H1 (cell line): Measurements from ENCODE around the gene ALOX12. TPM values are rescaled to one million over a fixed set of nuclear protein-coding genes. Genes with fewer than 3 reads are reported as not detected.
A peak's percentile ranks its signal among the peaks of the same experiment; 100 is the strongest.

Experiments
- CTCF ChIA-PET: fragments of 300-600 bp; sonication (Branson Sonifier 250); formaldehyde crosslinking; loops from one replicate; lab custom pipeline; 2021; ENCODE audit not compliant: partially characterized antibody; lab: Charles Lee
- POLR2A ChIA-PET: fragments of 300-600 bp; sonication (Branson Sonifier 250); formaldehyde crosslinking; loops from one replicate; lab custom pipeline; 2021; ENCODE audit warnings: inconsistent platforms; ENCODE audit not compliant: partially characterized antibody; lab: Charles Lee
- DNase-seq, 2 experiments: peaks; one replicate each; pipeline versions ENCODE4 v3.0.0 to v3.0.0-alpha.2; 2010 to 2022; ENCODE audit warnings: low spot score in 2 of 2, low read depth in 1 of 2, mixed read lengths in 1 of 2
- FAIRE-seq: peaks from 2 replicates; lab custom pipeline; 2011; peaks lifted over from hg19 to GRCh38; lab: Jason Lieb, UNC
- H2AFZ ChIP-seq: 2 replicates; pipeline ENCODE4 v1.8.1; 2012; ENCODE audit warnings: low read length, inconsistent platforms
- H2AK5ac ChIP-seq: 2 replicates; pipeline ENCODE4 v1.6.1; 2013; ENCODE audit warnings: low read depth, low read length
- H2BK120ac ChIP-seq: replicated peaks from 2 replicates; pipeline ENCODE3; 2013; ENCODE audit warnings: low read depth, low read length, inconsistent platforms
- H2BK12ac ChIP-seq: 2 replicates; pipeline ENCODE4 v1.6.1; 2013; ENCODE audit warnings: low read depth, low read length
- H2BK15ac ChIP-seq: 2 replicates; pipeline ENCODE4 v1.6.1; 2013; ENCODE audit warnings: low read length
- H2BK20ac ChIP-seq: 2 replicates; pipeline ENCODE4 v1.6.1; 2013; ENCODE audit warnings: low read length
- H2BK5ac ChIP-seq: 2 replicates; pipeline ENCODE4 v1.6.1; 2013; ENCODE audit warnings: low read depth, low read length
- H3K14ac ChIP-seq: 2 replicates; pipeline ENCODE4 v1.6.1; 2013; ENCODE audit warnings: inconsistent platforms; ENCODE audit not compliant: insufficient read length
- H3K18ac ChIP-seq: 2 replicates; pipeline ENCODE4 v1.6.1; 2013; ENCODE audit warnings: low read length; ENCODE audit errors: extremely low read depth
- H3K23ac ChIP-seq: 2 replicates; pipeline ENCODE4 v1.6.1; 2013; ENCODE audit warnings: inconsistent platforms; ENCODE audit not compliant: insufficient read length
- H3K23me2 ChIP-seq: 2 replicates; pipeline ENCODE4 v1.6.1; 2013; ENCODE audit warnings: low read depth, low read length
- H3K27ac ChIP-seq: 2 replicates; pipeline ENCODE4 v1.6.1; 2011; ENCODE audit warnings: low read depth, low read length, inconsistent platforms
- H3K27me3 ChIP-seq, 4 experiments: replicated peaks in 1 of 4; 1 replicate in 1 of 4; 2 replicates in 3 of 4; pipeline versions ENCODE4 v1.6.1 to v1.8.1; 2011 to 2013; ENCODE audit warnings: low read length in 3 of 4, mild to moderate bottlenecking in 3 of 4, inconsistent platforms in 2 of 4, mixed read lengths in 2 of 4, moderate library complexity in 1 of 4; ENCODE audit not compliant: control insufficient read depth in 3 of 4, insufficient read depth in 3 of 4; ENCODE audit errors: extremely low read depth in 1 of 4
- H3K36me3 ChIP-seq, 4 experiments: 2 replicates each; pipeline versions ENCODE4 v1.6.1 to v1.8.1; 2011 to 2013; ENCODE audit warnings: mild to moderate bottlenecking in 4 of 4, low read length in 3 of 4, moderate library complexity in 2 of 4, control low read depth in 1 of 4, inconsistent platforms in 1 of 4; ENCODE audit not compliant: insufficient read depth in 4 of 4, control insufficient read depth in 2 of 4
- H3K4ac ChIP-seq: replicated peaks from 2 replicates; pipeline ENCODE3; 2013; ENCODE audit warnings: low read length, low read depth, mixed read lengths, inconsistent platforms; ENCODE audit not compliant: insufficient read length
- H3K4me1 ChIP-seq, 4 experiments: replicated peaks in 1 of 4; 1 replicate in 1 of 4; 2 replicates in 3 of 4; pipeline versions ENCODE4 v1.6.1 to v1.8.1; 2011 to 2013; ENCODE audit warnings: low read length in 3 of 4, inconsistent platforms in 2 of 4, mixed read lengths in 1 of 4; ENCODE audit not compliant: insufficient read depth in 4 of 4, control insufficient read depth in 3 of 4
- H3K4me2 ChIP-seq, 2 experiments: 2 replicates each; pipeline versions ENCODE4 v1.6.1 to v1.8.1; 2011 to 2013; ENCODE audit warnings: low read depth in 2 of 2, low read length in 2 of 2, control low read depth in 1 of 2, inconsistent platforms in 1 of 2, mild to moderate bottlenecking in 1 of 2; ENCODE audit not compliant: insufficient read depth in 1 of 2
- H3K4me3 ChIP-seq, 4 experiments: fragments of 200-600, 300-600 bp in 1 of 4; sonication (generic), shearing (Covaris generic), sonication (Bioruptor Twin) in 1 of 4; 2 replicates each; pipeline versions ENCODE4 v1.5.1 to v1.8.1; 2011 to 2016; ENCODE audit warnings: low read length in 4 of 4, low read depth in 3 of 4, control low read depth in 2 of 4, inconsistent platforms in 2 of 4, mild to moderate bottlenecking in 2 of 4, mixed read lengths in 1 of 4, moderate library complexity in 1 of 4; ENCODE audit not compliant: insufficient read depth in 2 of 4; ENCODE audit errors: extremely low read depth in 1 of 4
- H3K56ac ChIP-seq: replicated peaks from 2 replicates; pipeline ENCODE3; 2013; ENCODE audit warnings: low read depth, mild to moderate bottlenecking, mixed read lengths, low read length, inconsistent platforms; ENCODE audit not compliant: insufficient read length
- H3K79me1 ChIP-seq: 2 replicates; pipeline ENCODE4 v1.6.1; 2013; ENCODE audit warnings: low read depth, low read length, control low read depth
- H3K79me2 ChIP-seq, 2 experiments: 2 replicates each; pipeline versions ENCODE4 v1.6.1 to v1.8.1; 2012 to 2013; ENCODE audit warnings: low read length in 2 of 2, mild to moderate bottlenecking in 2 of 2, inconsistent platforms in 1 of 2; ENCODE audit not compliant: insufficient read depth in 2 of 2, control insufficient read depth in 1 of 2
- H3K9ac ChIP-seq, 4 experiments: replicated peaks in 1 of 4; 1 replicate in 1 of 4; 2 replicates in 3 of 4; pipeline versions ENCODE4 v1.6.1 to v1.8.1; 2011 to 2013; ENCODE audit warnings: low read depth in 3 of 4, low read length in 3 of 4, control low read depth in 2 of 4, mild to moderate bottlenecking in 2 of 4, moderate library complexity in 2 of 4, inconsistent platforms in 1 of 4; ENCODE audit errors: extremely low read depth in 1 of 4
- H3K9me3 ChIP-seq, 2 experiments: 2 replicates each; pipeline versions ENCODE4 v1.6.1 to v1.8.1; 2012 to 2013; ENCODE audit warnings: mild to moderate bottlenecking in 2 of 2, moderate library complexity in 2 of 2, control low read depth in 1 of 2, inconsistent platforms in 1 of 2, low read depth in 1 of 2, low read length in 1 of 2, mixed read lengths in 1 of 2; ENCODE audit not compliant: insufficient read depth in 2 of 2
- H4K20me1 ChIP-seq, 2 experiments: replicated peaks in 1 of 2; 2 replicates each; pipeline versions ENCODE3 to v1.8.1; 2011 to 2013; ENCODE audit warnings: inconsistent platforms in 2 of 2, low read length in 2 of 2, mild to moderate bottlenecking in 1 of 2; ENCODE audit not compliant: insufficient read depth in 2 of 2, control insufficient read depth in 1 of 2
- H4K5ac ChIP-seq: 2 replicates; pipeline ENCODE4 v1.6.1; 2013; ENCODE audit warnings: low read length, low read depth, mixed read lengths, inconsistent platforms; ENCODE audit not compliant: insufficient read length
- H4K8ac ChIP-seq: 2 replicates; pipeline ENCODE4 v1.8.0; 2013; ENCODE audit warnings: mild to moderate bottlenecking, moderate library complexity, low read length, inconsistent platforms; ENCODE audit not compliant: insufficient read depth; ENCODE audit errors: extremely low read depth
- H4K91ac ChIP-seq: replicated peaks from 2 replicates; pipeline ENCODE3; 2013; ENCODE audit warnings: low read length, mixed read lengths, inconsistent platforms; ENCODE audit not compliant: insufficient read length
- ASH2L ChIP-seq: fragments of 200-600, 300-600 bp; sonication (generic); IDR thresholded peaks from one replicate; pipeline ENCODE4 v1.7.1; 2017; ENCODE audit warnings: low read length
- BACH1 ChIP-seq: IDR thresholded peaks from 2 replicates; pipeline ENCODE4 v1.6.1; 2012; ENCODE audit warnings: low read length, improper control_type of control experiment
- CTBP2 ChIP-seq: IDR thresholded peaks from 2 replicates; pipeline ENCODE4 v1.7.0; 2011; ENCODE audit warnings: borderline replicate concordance, mild to moderate bottlenecking, moderate library complexity, mixed read lengths, low read length; ENCODE audit not compliant: insufficient read depth, insufficient read length
- EP300 ChIP-seq, 2 experiments: IDR thresholded peaks; 1 replicate in 1 of 2; 2 replicates in 1 of 2; pipeline ENCODE4 v1.6.1; 2011 to 2012; ENCODE audit warnings: low read depth in 2 of 2, low read length in 2 of 2, mild to moderate bottlenecking in 2 of 2, borderline replicate concordance in 1 of 2, inconsistent platforms in 1 of 2, moderate library complexity in 1 of 2
- KDM5A ChIP-seq: fragments of 200-600 bp; IDR thresholded peaks from 2 replicates; pipeline ENCODE4 v1.7.1; 2012; ENCODE audit warnings: mild to moderate bottlenecking, low read length, inconsistent platforms, mixed read lengths
- PHF8 ChIP-seq: fragments of 200-600 bp; sonication (generic); conservative IDR thresholded peaks from 2 replicates; pipeline ENCODE4 v1.7.1; 2012; ENCODE audit warnings: low read depth, mild to moderate bottlenecking, inconsistent platforms, low read length, moderate library complexity
- RBBP5 ChIP-seq: IDR thresholded peaks from 2 replicates; pipeline ENCODE4 v1.7.1; 2012; ENCODE audit warnings: low read depth, mild to moderate bottlenecking, inconsistent platforms, low read length, moderate library complexity, borderline replicate concordance
- SP4 ChIP-seq: IDR thresholded peaks from 2 replicates; pipeline ENCODE4 v1.6.1; 2012; ENCODE audit warnings: low read length, inconsistent platforms
- SRF ChIP-seq: IDR thresholded peaks from 2 replicates; pipeline ENCODE4 v1.6.1; 2011; ENCODE audit warnings: mild to moderate bottlenecking, low read depth, low read length, moderate library complexity
- TEAD4 ChIP-seq: IDR thresholded peaks from 2 replicates; pipeline ENCODE4 v1.6.1; 2012; ENCODE audit warnings: low read depth, low read length, inconsistent platforms, mixed read lengths
- YY1 ChIP-seq: IDR thresholded peaks from 2 replicates; pipeline ENCODE4 v1.6.1; 2011; ENCODE audit warnings: low read depth, mild to moderate bottlenecking, low read length
- WGBS, 2 experiments: shearing (Covaris generic) in 1 of 2; methylation state at CpG; one replicate each; pipeline versions ENCODE4 v1.1.6 to v1.1.7; 2013 to 2015; ENCODE audit warnings: low lambda C conversion rate in 2 of 2, mixed read lengths in 2 of 2, inconsistent platforms in 1 of 2, low coverage in 1 of 2, missing lambda C conversion rate in 1 of 2; ENCODE audit not compliant: insufficient replicate concordance in 2 of 2, insufficient coverage in 1 of 2, insufficient read length in 1 of 2; ENCODE audit errors: extremely low coverage in 1 of 2, missing lambda C conversion rate in 1 of 2; 5-methylcytosine and 5-hydroxymethylcytosine counted together
- polyA plus RNA-seq, 7 experiments: library from polyadenylated mRNA; depleted of rRNA in 3 of 7; stranded (reverse) in 5 of 7; unstranded in 2 of 7; fragments of >200 nt in 5 of 7; fragments of 200-250 nt in 2 of 7; gene quantifications; 1 replicate in 5 of 7; 2 replicates in 1 of 7; 4 replicates in 1 of 7; pipeline versions ENCODE4 v1.2.1 to v1.2.3, GENCODE V29; 2011 to 2013; ENCODE audit warnings: missing spikeins in 2 of 7, mixed read lengths in 2 of 7
- total RNA-seq: library from RNA; stranded (reverse); fragmentation: NEBNext Ultra II Directional; extraction: Animal tissue kit (Norgen Biotek cat#: 25700); gene quantifications from 2 replicates; pipeline ENCODE4 v1.2.1, GENCODE V29; 2021

Gene ALOX12
- total and polyA plus RNA-seq, 2 of the 8 experiments (the other 6 are each of a cell fraction or from before 2014, with no cell fraction given): 1.4 to 2.0 TPM

DNA sequence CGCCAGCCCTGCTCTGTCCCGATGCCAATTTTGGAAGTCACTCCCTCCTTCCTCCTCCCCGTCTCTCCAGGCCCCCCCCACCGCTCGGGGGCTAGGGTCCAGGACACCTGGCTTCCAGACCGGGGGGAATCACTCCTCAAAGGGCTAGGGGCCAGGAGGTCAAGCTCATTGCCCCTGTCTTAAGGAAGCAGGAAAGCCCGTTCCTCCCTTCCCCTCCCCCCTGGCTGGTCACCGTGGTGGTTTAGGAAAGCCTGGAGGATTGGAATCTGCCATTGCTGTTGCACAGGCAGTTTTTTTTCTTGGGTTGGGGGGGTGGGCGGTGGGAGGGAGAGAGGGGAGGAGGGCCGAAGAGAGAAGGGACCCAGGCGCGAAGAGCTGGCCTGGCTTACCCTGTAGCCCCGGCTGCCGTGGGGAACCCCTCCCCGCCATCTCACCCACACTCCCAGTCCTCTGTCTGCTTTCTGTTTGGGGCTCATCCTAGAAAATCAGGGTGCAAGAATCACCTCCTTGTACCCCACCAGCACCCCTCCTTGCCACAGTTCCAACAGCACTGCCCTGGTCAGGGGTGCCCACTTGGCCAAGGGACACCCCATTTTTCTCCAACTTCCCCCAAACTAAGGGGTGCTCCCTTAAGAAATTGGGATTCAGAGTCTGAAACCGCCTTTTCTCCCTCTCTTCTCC, 24.1 kb downstream of the ALOX12 start:
- DNase-seq: peak in 1 of 2 experiments; percentile 69
- no peak overlapping the region for H3K14ac ChIP-seq
- peaks cover 0 to 22% (median 10%) of the 10 kb centered on the region in 4 experiments; a peak in 6 of 7 replicates for H3K4me1 ChIP-seq
- no peak overlapping the region for H2BK20ac ChIP-seq
- H3K4ac ChIP-seq: no peak overlapping the region
- peak overlapping the region; percentile 67 to 73 for H3K4me2 ChIP-seq
- no peak overlapping the region for H3K23ac ChIP-seq
- ChIA-PET CTCF (interaction anchor here (1.5 to 3.2 kb wide), 5 partner anchors 21 to 220 kb away, joined by 3 to 34 read pairs (median 5); no protein-coding TSS in a partner anchor), POLR2A (interaction anchor here (1.2 to 1.9 kb wide), 2 partner anchors 12 to 105 kb away, joined by 3 to 4 read pairs; no protein-coding TSS in a partner anchor)
- H3K79me1 ChIP-seq: no peaks in the 10 kb centered on the region
- 36% methylated on average over 7 of the region's 16 CpGs; no CpG with 5 or more reads in 1 of the 2 experiments for WGBS, 2 experiments
- H2AK5ac ChIP-seq: no peak overlapping the region
- H3K9me3 ChIP-seq: no peaks in the 10 kb centered on the region
- no peak overlapping the region for H3K56ac ChIP-seq
- peak overlapping the region; percentile 63; the same call in 1 of the 2 replicates for H2AFZ ChIP-seq
- peak overlapping the region; percentile 18; the same call in 1 of the 2 replicates for H2BK5ac ChIP-seq
- no peaks in the 10 kb centered on the region for H4K20me1 ChIP-seq
- H2BK12ac ChIP-seq: 0 out of 2 replicates have a peak overlapping the region, but pooled peaks have one; percentile 60
- FAIRE-seq: no peak
- peak overlapping the region; percentile 45 for H4K5ac ChIP-seq
- peaks cover 14% of the 10 kb centered on the region for H3K23me2 ChIP-seq
- H2BK120ac ChIP-seq: no peak overlapping the region
- H3K36me3 ChIP-seq: peaks cover 0 to 4% (median 2%) of the 10 kb centered on the region in 4 experiments; a peak in 3 of 8 replicates
- H3K27me3 ChIP-seq: peaks cover 0 to 16% (median 14%) of the 10 kb centered on the region in 4 experiments; a peak in 6 of 7 replicates
- H3K27ac ChIP-seq: no peak overlapping the region
- peak overlapping the region; percentile 13 to 54 (median 22); a peak in 4 of 8 replicates for H3K4me3 ChIP-seq
- peak overlapping the region; percentile 48 for H3K18ac ChIP-seq
- peak overlapping the region; percentile 70 for H4K91ac ChIP-seq
- H3K79me2 ChIP-seq: no peaks in the 10 kb centered on the region
- peak overlapping the region; percentile 72; the same call in 1 of the 2 replicates for H2BK15ac ChIP-seq
- peak overlapping the region in 1 of 4 experiments; percentile 53; a peak in 2 of 7 replicates for H3K9ac ChIP-seq
- peak overlapping the region; percentile 94; the same call in 1 of the 2 replicates for H4K8ac ChIP-seq
- TF ChIP-seq ASH2L (peak; percentile 39), KDM5A (no peak), RBBP5 (peak; percentile 72; the same call in 1 of the 2 replicates), BACH1 (no peak), SP4 (peak; percentile 59; the same call in 1 of the 2 replicates), SRF (no peak), YY1 (peak; percentile 73; the same call in 1 of the 2 replicates), PHF8 (0 out of 2 replicates have a peak, but pooled peaks have one; percentile 35), EP300 (IDR thresholded peaks at IDR 0.05; ENCODE audit: borderline replicate concordance in 1 of 2, low read depth in 2 of 2, low read length in 2 of 2) (peak in 1 of 2 experiments; percentile 43; a peak in 1 of 3 replicates), TEAD4 (no peak), CTBP2 (no peak)
